Measurements from ENCODE around the gene SPATA21.
A peak's percentile ranks its signal among the peaks of the same experiment; 100 is the strongest.
"Not testable (repeated sequence)": the region's sequence is repeated elsewhere in the genome, so short reads cannot be mapped to it uniquely, and the experiment has no call there.

SPATA21 gene

GRCh38 chr1:16376971-16377370, 60.3 kb downstream of the SPATA21 start:
- no peak overlapping the region for H3K27ac ChIP-seq (ENCODE audit: low read depth, low read length)
- no peaks in the 10 kb centered on the region for H3K9me3 ChIP-seq (ENCODE audit: control insufficient read depth, insufficient read depth, low read depth, low read length)
- H3K4me1 ChIP-seq (ENCODE audit: control insufficient read depth, insufficient read depth, low read length): peaks cover 24% of the 10 kb centered on the region

GRCh38 chr1:16375521-16376340, 61.5 kb downstream of the SPATA21 start:
- Histone ChIP-seq H3K9ac (ENCODE audit: low read length) (peak overlapping the region; percentile 3), H3K4me3 (ENCODE audit: low read depth, low read length) (no peak overlapping the region), H3K4me1 (ENCODE audit: control insufficient read depth, insufficient read depth, low read length) (peaks cover 24% of the 10 kb centered on the region), H3K9me3 (ENCODE audit: control insufficient read depth, insufficient read depth, low read depth, low read length) (no peaks in the 10 kb centered on the region), H3K36me3 (ENCODE audit: control insufficient read depth, insufficient read depth, low read length) (peaks cover 4% of the 10 kb centered on the region), H3K27me3 (ENCODE audit: control insufficient read depth, insufficient read depth, low read length) (no peaks in the 10 kb centered on the region), H3K27ac (ENCODE audit: low read depth, low read length) (no peak overlapping the region)

More at GRCh38 chr1:16376971-16377370, 60.3 kb downstream of the SPATA21 start:
- Histone ChIP-seq H3K4me3 (ENCODE audit: low read depth, low read length) (no peak overlapping the region), H3K27me3 (ENCODE audit: control insufficient read depth, insufficient read depth, low read length) (no peaks in the 10 kb centered on the region), H3K9ac (ENCODE audit: low read length) (no peak overlapping the region), H3K36me3 (ENCODE audit: control insufficient read depth, insufficient read depth, low read length) (peaks cover 4% of the 10 kb centered on the region)

- H3K4me1 ChIP-seq (ENCODE audit: control insufficient read depth, insufficient read depth, low read length): peaks cover 25% of the 10 kb centered on the region
- no peaks in the 10 kb centered on the region for H3K9me3 ChIP-seq (ENCODE audit: control insufficient read depth, insufficient read depth, low read depth, low read length)
- no peaks in the 10 kb centered on the region for H3K27me3 ChIP-seq (ENCODE audit: control insufficient read depth, insufficient read depth, low read length)
- H3K36me3 ChIP-seq (ENCODE audit: control insufficient read depth, insufficient read depth, low read length): peaks cover 4% of the 10 kb centered on the region
- H3K4me3 ChIP-seq (ENCODE audit: low read depth, low read length): no peak overlapping the region
- no peak overlapping the region for H3K9ac ChIP-seq (ENCODE audit: low read length)
- no peak overlapping the region for H3K27ac ChIP-seq (ENCODE audit: low read depth, low read length)
These were observed 63.0 kb downstream of the SPATA21 start for GRCh38 chr1:16374266-16374665.

GRCh38 chr1:16372535-16373285, 64.5 kb downstream of the SPATA21 start:
- H3K9me3 ChIP-seq (ENCODE audit: control insufficient read depth, insufficient read depth, low read depth, low read length): no peaks in the 10 kb centered on the region
- no peak overlapping the region for H3K4me3 ChIP-seq (ENCODE audit: low read depth, low read length)
- H3K27ac ChIP-seq (ENCODE audit: low read depth, low read length): no peak overlapping the region
- no peak overlapping the region for H3K9ac ChIP-seq (ENCODE audit: low read length)
- no peaks in the 10 kb centered on the region for H3K27me3 ChIP-seq (ENCODE audit: control insufficient read depth, insufficient read depth, low read length)
- H3K36me3 ChIP-seq (ENCODE audit: control insufficient read depth, insufficient read depth, low read length): peaks cover under 1% of the 10 kb centered on the region; the same call in 1 of the 2 replicates
- H3K4me1 ChIP-seq (ENCODE audit: control insufficient read depth, insufficient read depth, low read length): peaks cover 35% of the 10 kb centered on the region

- Histone ChIP-seq H3K36me3 (ENCODE audit: control insufficient read depth, insufficient read depth, low read length) (no peaks in the 10 kb centered on the region), H3K9ac (ENCODE audit: low read length) (no peak overlapping the region), H3K4me3 (ENCODE audit: low read depth, low read length) (no peak overlapping the region), H3K9me3 (ENCODE audit: control insufficient read depth, insufficient read depth, low read depth, low read length) (no peaks in the 10 kb centered on the region), H3K4me1 (ENCODE audit: control insufficient read depth, insufficient read depth, low read length) (peaks cover 35% of the 10 kb centered on the region), H3K27me3 (ENCODE audit: control insufficient read depth, insufficient read depth, low read length) (no peaks in the 10 kb centered on the region), H3K27ac (ENCODE audit: low read depth, low read length) (no peak overlapping the region)
These were observed 65.5 kb downstream of the SPATA21 start for GRCh38 chr1:16371725-16372124.

- H3K9ac ChIP-seq (ENCODE audit: low read length): no peak overlapping the region
- H3K27ac ChIP-seq (ENCODE audit: low read depth, low read length): no peak overlapping the region
These were observed 67.4 kb downstream of the SPATA21 start for GRCh38 chr1:16369821-16370220.

GRCh38 chr1:16367968-16368890, 69.0 kb downstream of the SPATA21 start:
- no peaks in the 10 kb centered on the region for H3K27me3 ChIP-seq (ENCODE audit: control insufficient read depth, insufficient read depth, low read length)
- H3K27ac ChIP-seq (ENCODE audit: low read depth, low read length): peak overlapping the region; percentile 91; the same call in 1 of the 2 replicates
- 0 out of 2 replicates have a peak, but pooled peaks cover 11% of the 10 kb centered on the region for H3K4me1 ChIP-seq (ENCODE audit: control insufficient read depth, insufficient read depth, low read length)
- H3K36me3 ChIP-seq (ENCODE audit: control insufficient read depth, insufficient read depth, low read length): no peaks in the 10 kb centered on the region
- peak overlapping the region; percentile 88 for H3K4me3 ChIP-seq (ENCODE audit: low read depth, low read length)
- peak overlapping the region; percentile 96 for H3K9ac ChIP-seq (ENCODE audit: low read length)
- H3K9me3 ChIP-seq (ENCODE audit: control insufficient read depth, insufficient read depth, low read depth, low read length): no peaks in the 10 kb centered on the region

More at GRCh38 chr1:16369821-16370220, 67.4 kb downstream of the SPATA21 start:
- Histone ChIP-seq H3K4me1 (ENCODE audit: control insufficient read depth, insufficient read depth, low read length) (peaks cover 21% of the 10 kb centered on the region), H3K4me3 (ENCODE audit: low read depth, low read length) (no peak overlapping the region), H3K27me3 (ENCODE audit: control insufficient read depth, insufficient read depth, low read length) (no peaks in the 10 kb centered on the region), H3K36me3 (ENCODE audit: control insufficient read depth, insufficient read depth, low read length) (no peaks in the 10 kb centered on the region), H3K9me3 (ENCODE audit: control insufficient read depth, insufficient read depth, low read depth, low read length) (no peaks in the 10 kb centered on the region)

- peak overlapping the region; percentile 96 for H3K9ac ChIP-seq (ENCODE audit: low read length)
- H3K27ac ChIP-seq (ENCODE audit: low read depth, low read length): peak overlapping the region; percentile 91
- no peaks in the 10 kb centered on the region for H3K36me3 ChIP-seq (ENCODE audit: control insufficient read depth, insufficient read depth, low read length)
- H3K4me3 ChIP-seq (ENCODE audit: low read depth, low read length): peak overlapping the region; percentile 88
- no peaks in the 10 kb centered on the region for H3K27me3 ChIP-seq (ENCODE audit: control insufficient read depth, insufficient read depth, low read length)
- no peaks in the 10 kb centered on the region for H3K9me3 ChIP-seq (ENCODE audit: control insufficient read depth, insufficient read depth, low read depth, low read length)
- 0 out of 2 replicates have a peak, but pooled peaks cover 11% of the 10 kb centered on the region for H3K4me1 ChIP-seq (ENCODE audit: control insufficient read depth, insufficient read depth, low read length)
These were observed 69.8 kb downstream of the SPATA21 start for GRCh38 chr1:16367258-16367967.

- no peaks in the 10 kb centered on the region for H3K9me3 ChIP-seq (ENCODE audit: control insufficient read depth, insufficient read depth, low read depth, low read length)
- no peaks in the 10 kb centered on the region for H3K36me3 ChIP-seq (ENCODE audit: control insufficient read depth, insufficient read depth, low read length)
- H3K27me3 ChIP-seq (ENCODE audit: control insufficient read depth, insufficient read depth, low read length): no peaks in the 10 kb centered on the region
- peak within 1 kb of the TSS; percentile 91 for H3K27ac ChIP-seq (ENCODE audit: low read depth, low read length)
- peak within 1 kb of the TSS; percentile 88 for H3K4me3 ChIP-seq (ENCODE audit: low read depth, low read length)
- H3K9ac ChIP-seq (ENCODE audit: low read length): peak within 1 kb of the TSS; percentile 96
- 0 out of 2 replicates have a peak, but pooled peaks cover 11% of the 10 kb centered on the region for H3K4me1 ChIP-seq (ENCODE audit: control insufficient read depth, insufficient read depth, low read length)
These were observed 70.4 kb downstream of the SPATA21 start, which contains the start of gene SZRD1 for GRCh38 chr1:16366722-16367257. TSS of gene SZRD1 (plus strand) at chr1:16367242. CDS start at chr1:16367258, 16 bp downstream.

- not testable (repeated sequence) for H3K4me3 ChIP-seq (ENCODE audit: low read depth, low read length); H3K27ac ChIP-seq (ENCODE audit: low read depth, low read length); H3K36me3 ChIP-seq (ENCODE audit: control insufficient read depth, insufficient read depth, low read length); H3K27me3 ChIP-seq (ENCODE audit: control insufficient read depth, insufficient read depth, low read length); H3K9me3 ChIP-seq (ENCODE audit: control insufficient read depth, insufficient read depth, low read depth, low read length); H3K9ac ChIP-seq (ENCODE audit: low read length)
- H3K4me1 ChIP-seq (ENCODE audit: control insufficient read depth, insufficient read depth, low read length): 0 out of 2 replicates have a peak, but pooled peaks cover 11% of the 10 kb centered on the region
These were observed 72.1 kb downstream of the SPATA21 start for GRCh38 chr1:16365146-16365498.
